Endothelial cell of umbilical vein (primary cell): ENCODE measurements around the gene SP3. TPM values are rescaled to one million over a fixed set of nuclear protein-coding genes. Genes with fewer than 3 reads are reported as not detected.

Experiments used
- BruUV-seq: library from RNA; stranded (reverse); fragments of 400-500 nt; replicated peaks from 2 replicates; lab custom pipeline; 2021; lab: Mats Ljungman, UMichigan
- CTCF ChIA-PET: fragments of 300-600, 350-600 bp; sonication (Branson Sonifier 250); formaldehyde crosslinking; loops from one replicate; lab custom pipeline; 2021; ENCODE audit warnings: antibody characterized with exemption, inconsistent platforms; lab: Charles Lee
- POLR2A ChIA-PET: fragments of 300-600, 350-600 bp; sonication (Branson Sonifier 250); formaldehyde crosslinking; loops from one replicate; lab custom pipeline; 2021; ENCODE audit warnings: antibody characterized with exemption, inconsistent platforms; lab: Charles Lee
- DNase-seq: peaks from one replicate; pipeline ENCODE4 v3.0.0-alpha.2; 2011; ENCODE audit warnings: low read depth, low spot score
- FAIRE-seq: peaks from 2 replicates; lab custom pipeline; 2011; peaks lifted over from hg19 to GRCh38; lab: Jason Lieb, UNC
- H2AFZ ChIP-seq: 2 replicates; pipeline ENCODE4 v1.6.0; 2012; ENCODE audit warnings: low read depth, low read length, control low read depth, inconsistent platforms
- H3K27ac ChIP-seq: 2 replicates; pipeline ENCODE4 v1.5.1; 2011; ENCODE audit warnings: low read depth, mild to moderate bottlenecking, control low read depth, low read length, moderate library complexity; ENCODE audit not compliant: insufficient read depth
- H3K27me3 ChIP-seq, 2 experiments: 2 replicates each; pipeline versions ENCODE4 v1.6.0 to v1.6.1; 2011; ENCODE audit warnings: low read length in 2 of 2, mixed read lengths in 1 of 2; ENCODE audit not compliant: control insufficient read depth in 2 of 2, insufficient read depth in 2 of 2
- H3K36me3 ChIP-seq, 2 experiments: 2 replicates in 1 of 2; 3 replicates in 1 of 2; pipeline ENCODE4 v1.5.1; 2011; ENCODE audit warnings: low read length in 2 of 2, mild to moderate bottlenecking in 1 of 2, moderate library complexity in 1 of 2; ENCODE audit not compliant: control insufficient read depth in 2 of 2, insufficient read depth in 2 of 2; ENCODE audit errors: extremely low read depth in 1 of 2
- H3K4me1 ChIP-seq: 3 replicates; pipeline ENCODE4 v1.5.1; 2011; ENCODE audit warnings: mild to moderate bottlenecking, low read length; ENCODE audit not compliant: control insufficient read depth, insufficient read depth; ENCODE audit errors: extremely low read depth
- H3K4me2 ChIP-seq: 2 replicates; pipeline ENCODE4 v1.6.1; 2011; ENCODE audit warnings: low read length, control low read depth, mixed read lengths; ENCODE audit not compliant: insufficient read depth
- H3K4me3 ChIP-seq, 3 experiments: fragments of 200-600 bp in 1 of 3; sonication (generic), shearing (Covaris generic) in 1 of 3; replicated peaks in 1 of 3; 2 replicates each; pipeline ENCODE4 v1.5.1; 2011 to 2016; ENCODE audit warnings: control low read depth in 3 of 3, low read length in 3 of 3, mild to moderate bottlenecking in 2 of 3, inconsistent platforms in 1 of 3, low read depth in 1 of 3, moderate library complexity in 1 of 3; ENCODE audit not compliant: insufficient read depth in 1 of 3
- H3K79me2 ChIP-seq: 2 replicates; pipeline ENCODE4 v1.6.0; 2012; ENCODE audit warnings: low read length, inconsistent platforms; ENCODE audit not compliant: control insufficient read depth, insufficient read depth
- H3K9ac ChIP-seq: replicated peaks from 2 replicates; pipeline ENCODE3; 2011; ENCODE audit warnings: low read length, control low read depth; ENCODE audit not compliant: insufficient read depth; ENCODE audit errors: extremely low read depth
- H3K9me1 ChIP-seq: replicated peaks from 3 replicates; pipeline ENCODE4 v1.6.0; 2011; ENCODE audit warnings: mild to moderate bottlenecking, low read length; ENCODE audit not compliant: control insufficient read depth, insufficient read depth; ENCODE audit errors: extremely low read depth
- H3K9me3 ChIP-seq: replicated peaks from 2 replicates; pipeline ENCODE4 v1.5.1; 2012; ENCODE audit warnings: low read length, inconsistent platforms; ENCODE audit not compliant: control insufficient read depth, insufficient read depth
- H4K20me1 ChIP-seq: replicated peaks from 2 replicates; pipeline ENCODE3; 2011; ENCODE audit warnings: mild to moderate bottlenecking, low read length; ENCODE audit not compliant: control insufficient read depth, insufficient read depth; ENCODE audit errors: extremely low read depth
- CTCF ChIP-seq, 2 donors: IDR thresholded peaks; 1 replicate in 1 of 2; 2 replicates in 1 of 2; pipeline ENCODE4 v1.5.1; 2011; ENCODE audit warnings: low read length in 2 of 2, mild to moderate bottlenecking in 2 of 2, moderate library complexity in 2 of 2, control low read depth in 1 of 2, inconsistent platforms in 1 of 2, low read depth in 1 of 2; ENCODE audit not compliant: insufficient read depth in 1 of 2; ENCODE audit errors: extremely low read depth in 1 of 2
- EZH2 ChIP-seq: IDR thresholded peaks from 2 replicates; pipeline ENCODE4 v1.6.1; 2012; ENCODE audit warnings: borderline replicate concordance, low read depth, mild to moderate bottlenecking, moderate library complexity, low read length, inconsistent platforms; ENCODE audit not compliant: severe bottlenecking
- FOS ChIP-seq: IDR thresholded peaks from 2 replicates; pipeline ENCODE4 v1.6.1; 2011; ENCODE audit warnings: mild to moderate bottlenecking, low read length, moderate library complexity, borderline replicate concordance; ENCODE audit not compliant: insufficient read depth
- GATA2 ChIP-seq: IDR thresholded peaks from 2 replicates; pipeline ENCODE4 v1.7.0; 2011; ENCODE audit warnings: low read depth, mild to moderate bottlenecking, moderate library complexity, mixed read lengths, low read length; ENCODE audit not compliant: insufficient read length, insufficient read depth
- MAX ChIP-seq: IDR thresholded peaks from 2 replicates; pipeline ENCODE4 v1.6.1; 2011; ENCODE audit not compliant: insufficient read depth, insufficient read length
- POLR2A ChIP-seq: IDR thresholded peaks from 2 replicates; pipeline ENCODE4 v1.6.1; 2012; ENCODE audit warnings: low read depth, mild to moderate bottlenecking, control low read depth, low read length
- POLR2AphosphoS5 ChIP-seq: IDR thresholded peaks from 2 replicates; pipeline ENCODE4 v1.6.1; 2012; ENCODE audit warnings: low read depth, mild to moderate bottlenecking, control low read depth, low read length, moderate library complexity; ENCODE audit not compliant: insufficient read depth
- dilution Hi-C: fragments of 300-500 bp; cut with MboI; formaldehyde crosslinking; loops from one replicate; pipeline ENCODE4 v1.15.0; 2019; ENCODE audit warnings: low sequenced_read_pairs; ENCODE audit not compliant: extremely low pct_ligation_motif_present
- intact Hi-C: fragments of 100-400 bp; cut with micrococcal nuclease; formaldehyde crosslinking; loops from one replicate; pipeline ENCODE4 v1.10.0; 2022
- polyA plus RNA-seq, 4 experiments: library from polyadenylated mRNA; depleted of rRNA in 3 of 4; stranded (reverse) in 3 of 4; unstranded in 1 of 4; fragments of >200 nt; gene quantifications; 2 replicates each; pipeline versions ENCODE4 v1.2.1 to v1.2.3, GENCODE V29; 2011 to 2012; ENCODE audit warnings: missing spikeins in 1 of 4
- total RNA-seq: library from RNA; stranded (reverse); gene quantifications from 2 replicates; pipeline ENCODE4 v1.2.3, GENCODE V29; 2021

SP3 gene
- total and polyA plus RNA-seq, 2 donors (not counting 3 experiments of a cell fraction or from before 2014, with no cell fraction given), result 23.9 to 59.0 TPM

GRCh38 chr2:173997269-173997668, 32.1 kb upstream of the SP3 start:
- no peak overlapping the region for H2AFZ ChIP-seq
- no peaks in the 10 kb centered on the region for H3K9me1 ChIP-seq
- ChIA-PET CTCF (interaction anchor here (1.5 to 2.5 kb wide), 2 partner anchors 11 to 15 kb away, joined by 4 to 12 read pairs; no protein-coding TSS in a partner anchor), POLR2A (no interaction called here)
- intact Hi-C loops (no loop called here), dilution Hi-C loops (no loop called here)
- H3K27ac ChIP-seq, result no peak overlapping the region
- peaks cover 20 to 39% of the 10 kb centered on the region in 2 experiments for H3K27me3 ChIP-seq
- no peak overlapping the region for H3K4me3 ChIP-seq
- H3K79me2 ChIP-seq, result no peaks in the 10 kb centered on the region
- H3K4me1 ChIP-seq, result no peaks in the 10 kb centered on the region
- H3K4me2 ChIP-seq, result no peak overlapping the region
- H3K9ac ChIP-seq, result no peak overlapping the region
- BruUV-seq, result no TSS peak
- TF ChIP-seq GATA2 (no peak), MAX (no peak), EZH2 (no peak), POLR2AphosphoS5 (no peak), POLR2A (no peak), CTCF (IDR thresholded peaks at IDR 0.05; ENCODE audit: extremely low read depth in 1 of 2, insufficient read depth in 1 of 2, low read depth in 1 of 2, low read length in 2 of 2) (no peak), FOS (no peak)
- H3K36me3 ChIP-seq, result no peaks in the 10 kb centered on the region
- no peak for DNase-seq
- no peaks in the 10 kb centered on the region for H4K20me1 ChIP-seq
- H3K9me3 ChIP-seq, result no peaks in the 10 kb centered on the region
- no peak for FAIRE-seq
